Activated T-helper 1 cell treated with anti-CD3 and anti-CD28 coated beads, Interleukin-12 subunit alpha, Interleukin-12 subunit beta, Interleukin-2, Interleukin-4 antibody, amounts not matched to agents 30 ng/mL and 10 ng/mL and 1 ng/mL, durations not matched to agents 14 hours and 24 hours and 36 hours (primary cell): Measurements from ENCODE around the gene GFOD1. TPM values are rescaled to one million over a fixed set of nuclear protein-coding genes. Genes with fewer than 3 reads are reported as not detected.
"Not testable (repeated sequence)": the region's sequence is repeated elsewhere in the genome, so short reads cannot be mapped to it uniquely, and the experiment has no call there.

ENCODE experiments used
- DNase-seq: peaks from one replicate; pipeline ENCODE4 v3.0.0; 2021; ENCODE audit warnings: low spot score
- H3K27ac Mint-ChIP-seq: one replicate; pipeline ENCODE4 v1.8.0; 2021; ENCODE audit warnings: mild to moderate bottlenecking, mixed read lengths
- H3K27me3 Mint-ChIP-seq: one replicate; pipeline ENCODE4 v1.8.0; 2022; ENCODE audit warnings: mild to moderate bottlenecking, moderate library complexity, mixed read lengths; ENCODE audit not compliant: insufficient read depth
- H3K36me3 Mint-ChIP-seq: one replicate; pipeline ENCODE4 v1.8.0; 2021; ENCODE audit warnings: low read depth, mixed read lengths
- H3K4me1 Mint-ChIP-seq: one replicate; pipeline ENCODE4 v1.8.0; 2021; ENCODE audit warnings: low read depth, mixed read lengths
- H3K4me3 Mint-ChIP-seq: one replicate; pipeline ENCODE4 v1.8.0; 2021; ENCODE audit warnings: mild to moderate bottlenecking, moderate library complexity, mixed read lengths
- H3K9me3 Mint-ChIP-seq: one replicate; pipeline ENCODE4 v1.8.0; 2021; ENCODE audit warnings: mixed read lengths
- intact Hi-C: fragments of 100-400 bp; cut with micrococcal nuclease; formaldehyde crosslinking; loops from one replicate; pipeline ENCODE4 v1.15.1; 2024
- total RNA-seq: library from RNA; stranded (reverse); gene quantifications from 2 replicates; pipeline ENCODE4 v1.2.3, GENCODE V29; 2022

GFOD1 gene
- total RNA-seq, 1 donor from 2014 or later, result 13.6 TPM

DNA sequence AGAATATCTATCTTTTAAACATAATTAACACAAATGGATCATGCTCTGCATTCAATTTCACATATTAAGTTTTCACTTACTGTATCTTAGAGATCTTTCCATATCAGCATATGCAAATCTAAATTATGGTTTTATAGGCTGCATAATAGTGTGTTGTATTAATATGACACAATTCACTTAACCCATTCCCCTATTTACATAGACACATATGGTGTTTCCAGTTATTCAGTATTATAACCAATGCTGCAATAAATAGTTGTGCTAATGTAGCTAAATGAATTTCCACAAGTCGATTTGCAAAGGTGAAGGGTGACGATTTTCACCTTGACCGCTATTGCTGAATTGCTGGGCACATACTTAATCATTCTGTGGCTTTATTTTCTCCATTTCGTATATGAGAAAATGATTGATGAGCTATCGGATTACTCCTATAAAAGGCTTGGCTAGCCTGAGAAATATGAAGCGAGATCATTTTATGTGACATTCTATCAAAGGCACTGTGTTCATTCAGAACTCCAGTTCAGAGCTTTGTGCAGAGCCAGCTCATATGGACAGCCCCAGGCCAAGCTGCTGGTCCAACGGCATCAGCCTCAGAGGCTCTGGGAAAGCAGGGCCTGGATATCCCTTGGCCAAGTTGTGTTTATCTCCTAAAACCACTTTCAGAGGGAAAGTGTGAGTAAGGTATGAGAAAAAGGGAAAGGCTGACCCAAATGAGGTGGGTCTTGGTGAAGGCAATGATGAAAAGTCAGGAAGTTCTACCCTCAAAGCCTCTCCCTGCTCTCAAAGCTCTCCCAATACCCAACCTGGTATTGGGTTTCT is 50.8 kb downstream of the GFOD1 start:
- Mint-ChIP-seq H3K9me3 (peaks cover 16% of the 10 kb centered on the region), H3K4me1 (peaks cover 54% of the 10 kb centered on the region)
- intact Hi-C loops, result no loop called here

DNA sequence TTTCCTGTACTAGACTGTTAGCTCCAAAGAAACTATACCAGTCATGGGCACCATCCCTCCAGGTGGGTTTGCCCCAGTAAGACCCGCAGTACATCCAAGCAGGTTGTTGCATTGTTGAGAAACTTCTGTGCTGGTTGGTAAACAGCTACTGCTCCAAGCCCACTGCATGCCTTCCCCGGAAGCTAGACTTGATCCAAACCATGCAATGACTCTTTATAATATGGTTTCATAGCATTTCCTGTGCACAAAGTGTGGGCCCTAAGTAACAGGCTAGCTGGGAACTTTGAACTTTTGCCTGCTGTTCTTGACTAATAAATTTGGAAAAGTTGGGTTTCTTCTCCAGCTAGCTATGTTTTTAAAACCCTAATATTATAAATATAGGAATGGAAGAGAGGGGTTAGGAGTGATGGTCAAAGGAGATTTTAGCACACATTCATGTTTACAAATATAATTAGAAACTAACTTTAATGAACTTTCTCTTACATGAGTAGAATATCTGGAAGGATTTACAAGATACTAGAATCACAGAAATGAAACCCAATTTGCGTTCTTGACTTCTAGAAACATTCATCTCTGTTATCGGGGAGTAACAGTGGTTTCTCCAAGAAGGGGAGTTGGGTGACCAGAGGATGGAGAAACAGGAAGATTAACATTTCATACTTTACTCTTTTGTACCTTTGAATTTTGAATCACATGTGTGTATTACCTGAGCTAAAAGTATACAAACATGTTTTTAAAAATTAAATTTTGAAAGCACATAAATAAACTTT is 51.7 kb downstream of the GFOD1 start:
- DNase-seq, result no peak
- Mint-ChIP-seq H3K27me3 (no peaks in the 10 kb centered on the region), H3K9me3 (peaks cover 16% of the 10 kb centered on the region), H3K4me1 (peaks cover 63% of the 10 kb centered on the region), H3K36me3 (peaks cover 13% of the 10 kb centered on the region), H3K4me3 (peak overlapping the region; percentile 54), H3K27ac (peak overlapping the region; percentile 59)
- intact Hi-C loops, result no loop called here

More for the DNA sequence above, 50.8 kb downstream of the GFOD1 start:
- Mint-ChIP-seq H3K36me3 (peaks cover 11% of the 10 kb centered on the region), H3K4me3 (no peak overlapping the region), H3K27me3 (no peaks in the 10 kb centered on the region), H3K27ac (no peak overlapping the region)
- DNase-seq, result no peak

DNA sequence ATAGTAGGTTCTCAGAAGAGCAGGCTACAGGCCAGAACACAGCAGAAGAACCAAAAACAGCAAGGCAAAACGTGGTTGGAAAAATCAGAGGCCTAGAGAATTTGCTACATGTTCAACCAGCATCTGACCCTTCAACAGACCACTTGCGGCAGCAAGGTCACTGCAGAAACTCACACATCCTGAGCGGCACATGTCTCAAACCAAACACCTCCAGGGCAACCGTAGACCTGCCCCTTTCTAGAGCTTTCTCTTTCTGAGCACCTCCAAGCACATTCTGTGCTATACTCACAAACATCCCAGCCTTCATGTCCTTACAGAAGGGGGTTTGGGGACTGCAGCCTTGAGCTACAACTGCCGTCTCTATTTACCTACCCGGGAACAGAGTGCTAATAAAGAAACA is 52.6 kb downstream of the GFOD1 start:
- DNase-seq, result no peak
- no peak overlapping the region for H3K27ac Mint-ChIP-seq
- peaks cover 16% of the 10 kb centered on the region for H3K9me3 Mint-ChIP-seq
- H3K4me3 Mint-ChIP-seq, result no peak overlapping the region
- no peaks in the 10 kb centered on the region for H3K27me3 Mint-ChIP-seq
- H3K36me3 Mint-ChIP-seq, result peaks cover 13% of the 10 kb centered on the region
- H3K4me1 Mint-ChIP-seq, result peaks cover 68% of the 10 kb centered on the region
- intact Hi-C loops, result no loop called here

DNA sequence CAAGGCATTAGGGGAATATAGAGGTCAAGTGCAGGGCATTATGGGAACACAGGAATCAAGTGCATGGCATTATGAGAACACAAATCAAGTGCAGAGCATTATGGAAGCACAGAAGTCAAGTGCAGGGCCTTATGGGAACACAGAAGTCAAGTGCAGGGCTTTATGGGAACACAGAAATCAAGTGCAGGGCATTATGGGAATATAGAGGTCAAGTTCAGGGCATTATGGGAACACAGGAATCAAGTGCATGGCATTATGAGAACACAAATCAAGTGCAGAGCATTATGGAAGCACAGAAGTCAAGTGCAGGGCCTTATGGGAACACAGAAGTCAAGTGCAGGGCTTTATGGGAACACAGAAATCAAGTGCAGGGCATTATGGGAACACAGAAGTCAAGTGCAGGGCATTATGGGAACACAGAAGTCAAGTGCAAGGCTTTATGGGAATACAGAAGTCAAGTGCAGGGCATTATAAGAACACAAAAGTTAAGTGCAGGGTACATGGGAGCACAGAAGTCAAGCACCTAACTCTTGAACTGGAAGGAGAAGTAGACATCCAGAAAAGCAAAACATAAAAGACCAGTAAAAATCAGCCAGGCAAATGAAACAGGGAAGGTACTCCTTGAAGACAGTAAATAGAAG is 53.1 kb downstream of the GFOD1 start:
- Mint-ChIP-seq H3K27ac (peak overlapping the region; percentile 55), H3K4me1 (peaks cover 73% of the 10 kb centered on the region), H3K36me3 (peaks cover 13% of the 10 kb centered on the region), H3K9me3 (peaks cover 16% of the 10 kb centered on the region)
- H3K4me3 Mint-ChIP-seq, intact Hi-C loops, DNase-seq, H3K27me3 Mint-ChIP-seq: not testable (repeated sequence)

DNA sequence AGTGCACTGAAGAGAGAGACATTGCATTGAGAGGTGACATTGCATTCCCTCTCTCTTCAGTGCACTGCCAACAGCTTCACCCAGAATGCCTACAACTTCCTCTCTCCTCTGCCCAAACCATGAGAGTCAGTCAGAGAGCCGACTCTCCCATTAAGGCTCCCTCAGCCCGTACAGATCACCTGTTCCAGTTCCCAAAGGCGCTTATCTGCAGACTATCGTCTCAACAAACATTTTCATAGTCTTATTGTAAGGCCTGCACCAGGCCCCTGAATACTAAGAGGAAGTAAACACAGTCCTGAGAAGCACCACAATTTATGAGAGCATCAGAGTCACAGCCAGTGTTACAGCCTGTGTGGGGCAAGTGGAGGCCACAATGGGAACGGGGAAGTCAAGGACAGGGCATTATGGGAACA is 53.7 kb downstream of the GFOD1 start:
- intact Hi-C loops, result no loop called here
- H3K4me1 Mint-ChIP-seq, result peaks cover 79% of the 10 kb centered on the region
- H3K9me3 Mint-ChIP-seq, result peaks cover 16% of the 10 kb centered on the region
- no peaks in the 10 kb centered on the region for H3K27me3 Mint-ChIP-seq
- no peak overlapping the region for H3K4me3 Mint-ChIP-seq
- peaks cover 13% of the 10 kb centered on the region for H3K36me3 Mint-ChIP-seq
- no peak for DNase-seq
- H3K27ac Mint-ChIP-seq, result peak overlapping the region; percentile 28

DNA sequence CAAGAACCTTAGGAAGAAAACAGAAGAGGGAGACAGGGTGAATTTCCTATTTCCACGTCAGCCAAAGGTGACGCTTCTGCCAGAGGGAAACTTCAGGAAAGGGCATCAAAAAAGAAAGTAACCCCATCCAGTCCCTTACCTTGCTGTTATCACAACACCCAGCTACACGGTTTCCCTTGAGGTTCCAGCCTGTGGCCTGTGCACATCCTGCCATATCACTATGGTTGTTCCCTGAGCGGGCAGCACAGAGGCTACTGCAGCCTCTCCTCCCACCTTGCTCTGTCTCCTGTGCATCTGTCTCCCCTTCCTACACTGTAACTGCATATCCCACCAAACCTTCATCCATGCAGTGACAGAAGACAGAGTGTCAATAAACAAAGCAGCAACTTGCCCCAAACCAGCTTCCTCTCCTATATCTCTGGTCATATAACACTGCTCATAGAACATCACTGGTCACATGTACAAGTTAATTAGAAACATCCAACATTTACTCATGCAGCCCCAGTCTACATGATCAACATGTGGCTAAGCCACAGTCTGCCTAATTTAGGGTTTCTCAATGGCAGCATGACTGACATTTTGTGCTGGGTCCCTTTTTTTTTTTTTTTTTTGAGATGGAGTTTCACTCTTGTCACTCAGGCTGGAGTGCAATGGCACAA is 54.7 kb downstream of the GFOD1 start:
- no peak for DNase-seq
- peaks cover 13% of the 10 kb centered on the region for H3K36me3 Mint-ChIP-seq
- peaks cover 89% of the 10 kb centered on the region for H3K4me1 Mint-ChIP-seq
- intact Hi-C loops, result no loop called here
- H3K9me3 Mint-ChIP-seq, result peaks cover 16% of the 10 kb centered on the region
- peak overlapping the region; percentile 85 for H3K27ac Mint-ChIP-seq
- no peaks in the 10 kb centered on the region for H3K27me3 Mint-ChIP-seq
- H3K4me3 Mint-ChIP-seq, result peak overlapping the region; percentile 38

DNA sequence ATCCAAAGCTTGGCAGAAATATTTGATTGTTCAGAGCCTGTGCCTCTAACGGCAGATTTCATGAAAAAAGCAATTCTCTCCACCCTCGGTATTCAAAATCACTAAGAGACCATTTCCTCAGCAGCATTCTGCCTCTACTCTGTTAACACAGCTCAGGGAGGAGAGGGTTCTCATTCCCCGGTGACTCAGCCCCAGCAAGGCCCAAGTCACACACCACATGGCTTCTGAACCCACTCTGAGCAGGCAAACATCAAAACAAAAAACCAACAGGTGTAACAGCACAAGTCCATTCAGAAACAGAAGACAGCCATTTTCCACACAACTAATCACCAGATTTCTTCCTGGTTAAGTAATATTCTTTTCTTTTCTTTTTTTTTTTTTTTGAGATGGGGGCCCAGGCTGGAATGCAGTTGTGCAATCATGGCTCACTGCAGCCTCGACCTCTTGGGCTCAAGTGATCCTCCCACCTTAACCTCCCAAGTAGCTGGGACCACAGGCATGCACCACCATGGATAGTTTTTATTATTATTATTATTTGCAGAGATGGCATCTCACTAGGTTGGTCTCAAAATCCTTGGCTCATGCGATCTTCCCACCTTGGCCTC is 55.4 kb downstream of the GFOD1 start:
- Mint-ChIP-seq H3K27ac (peak overlapping the region; percentile 85), H3K9me3 (peaks cover 16% of the 10 kb centered on the region), H3K4me3 (peak overlapping the region; percentile 39), H3K27me3 (no peaks in the 10 kb centered on the region), H3K4me1 (peaks cover 92% of the 10 kb centered on the region), H3K36me3 (peaks cover 13% of the 10 kb centered on the region)
- DNase-seq, result no peak
- intact Hi-C loops, result no loop called here

DNA sequence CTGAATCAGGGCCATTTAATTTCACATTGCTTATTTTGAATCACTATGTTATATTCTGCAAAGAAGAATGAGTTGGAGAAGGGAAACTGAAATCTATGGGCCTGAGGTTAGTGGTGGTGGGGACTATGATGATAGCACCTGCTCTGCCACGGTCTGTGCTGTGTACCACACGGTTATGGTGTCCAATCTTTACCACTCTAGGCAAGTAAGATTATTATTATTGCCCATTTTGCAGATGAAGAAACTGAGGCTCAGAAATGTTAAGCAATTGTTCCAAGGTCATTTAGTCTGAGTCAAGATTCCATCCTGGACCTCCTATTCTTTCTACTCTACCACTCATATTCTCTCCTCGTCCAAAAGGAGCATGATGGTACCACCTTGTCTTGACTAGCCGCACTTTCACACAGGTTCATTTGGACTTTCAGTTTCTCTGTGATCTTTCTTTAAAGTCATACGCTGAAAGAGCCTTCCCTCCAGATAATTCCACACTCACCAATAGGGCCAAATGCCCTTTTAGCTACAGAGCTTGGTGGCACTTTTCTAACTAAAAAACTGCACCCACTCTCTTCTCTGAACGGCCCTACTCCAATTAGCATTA is 56.2 kb downstream of the GFOD1 start:
- no peaks in the 10 kb centered on the region for H3K27me3 Mint-ChIP-seq
- H3K4me1 Mint-ChIP-seq, result peaks cover 92% of the 10 kb centered on the region
- no peak for DNase-seq
- H3K4me3 Mint-ChIP-seq, result peak overlapping the region; percentile 7
- H3K27ac Mint-ChIP-seq, result peak overlapping the region; percentile 56
- H3K36me3 Mint-ChIP-seq, result peaks cover 13% of the 10 kb centered on the region
- peaks cover 16% of the 10 kb centered on the region for H3K9me3 Mint-ChIP-seq
- intact Hi-C loops, result no loop called here

DNA sequence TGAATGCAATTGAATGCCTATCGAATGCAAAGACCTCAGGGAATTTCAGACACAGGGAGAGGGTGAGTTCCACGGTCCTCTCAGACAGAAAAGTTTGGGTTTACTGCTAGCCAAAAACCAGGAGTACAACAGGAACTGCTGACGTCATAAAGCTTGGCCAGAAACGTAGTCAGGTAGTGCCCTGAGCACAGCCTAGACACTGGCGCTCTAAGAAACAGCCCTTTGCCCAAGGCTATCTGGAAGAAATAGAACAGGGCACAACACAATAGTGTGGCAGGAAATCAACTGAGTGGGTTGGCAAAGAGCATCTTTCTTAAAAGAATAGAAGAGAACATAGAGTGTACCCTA is 58.0 kb downstream of the GFOD1 start:
- H3K4me1 Mint-ChIP-seq, result peaks cover 88% of the 10 kb centered on the region
- H3K27ac Mint-ChIP-seq, result peak overlapping the region; percentile 95
- peaks cover 12% of the 10 kb centered on the region for H3K36me3 Mint-ChIP-seq
- H3K4me3 Mint-ChIP-seq, result peak overlapping the region; percentile 24
- DNase-seq, result no peak
- intact Hi-C loops, result loop anchor here (2.0 to 5.0 kb wide), 4 partner anchors 47 to 1717 kb away; no protein-coding TSS in a partner anchor
- no peaks in the 10 kb centered on the region for H3K27me3 Mint-ChIP-seq
- H3K9me3 Mint-ChIP-seq, result peaks cover 9% of the 10 kb centered on the region

DNA sequence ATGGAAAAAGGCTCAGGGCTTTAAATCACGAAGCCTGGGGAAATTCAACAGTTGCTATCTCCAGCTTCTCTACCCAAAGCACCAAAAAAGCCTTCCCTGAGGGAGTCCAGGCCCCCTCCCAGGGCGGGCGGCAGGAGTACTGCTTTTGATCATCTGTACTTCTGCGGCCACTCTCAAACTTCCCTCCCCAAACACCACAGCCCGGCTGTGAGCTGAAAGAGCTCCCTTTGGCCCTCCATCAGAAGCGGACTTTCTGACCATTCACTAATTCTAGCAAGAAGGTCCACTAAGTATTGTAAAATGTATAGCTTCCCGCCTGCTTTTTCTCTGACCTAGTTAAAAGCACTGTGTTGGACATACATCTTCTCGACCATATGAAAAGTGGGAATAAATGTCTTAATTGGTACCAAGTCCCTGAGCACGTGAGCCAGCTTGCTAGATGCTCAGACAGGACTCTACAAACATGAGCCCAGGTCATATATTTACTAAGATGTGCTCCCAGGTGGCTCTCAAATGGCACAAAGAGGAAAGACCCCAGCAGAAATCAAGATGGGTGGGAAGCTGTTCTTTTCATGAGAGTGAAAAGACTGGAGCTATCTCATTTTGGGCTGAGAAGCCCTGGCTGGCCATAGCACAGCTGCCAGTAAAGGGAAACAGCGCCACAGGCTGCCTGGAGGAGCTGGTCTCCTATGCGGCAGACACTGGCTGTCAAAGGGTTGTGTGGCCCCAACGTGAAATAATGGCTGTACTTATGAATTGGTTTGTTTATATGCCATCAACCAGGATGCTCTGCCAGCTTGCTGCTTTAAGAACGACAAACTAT is 58.6 kb downstream of the GFOD1 start:
- H3K27ac Mint-ChIP-seq, result peak overlapping the region; percentile 95
- H3K4me3 Mint-ChIP-seq, result peak overlapping the region; percentile 54
- intact Hi-C loops, result loop anchor here (1.0 to 5.0 kb wide), 13 partner anchors 26 to 1716 kb away; partner anchors contain the start of gene SIRT5
- peaks cover 9% of the 10 kb centered on the region for H3K36me3 Mint-ChIP-seq
- no peak for DNase-seq
- H3K27me3 Mint-ChIP-seq, result no peaks in the 10 kb centered on the region
- H3K4me1 Mint-ChIP-seq, result peaks cover 82% of the 10 kb centered on the region
- H3K9me3 Mint-ChIP-seq, result peaks cover 3% of the 10 kb centered on the region

DNA sequence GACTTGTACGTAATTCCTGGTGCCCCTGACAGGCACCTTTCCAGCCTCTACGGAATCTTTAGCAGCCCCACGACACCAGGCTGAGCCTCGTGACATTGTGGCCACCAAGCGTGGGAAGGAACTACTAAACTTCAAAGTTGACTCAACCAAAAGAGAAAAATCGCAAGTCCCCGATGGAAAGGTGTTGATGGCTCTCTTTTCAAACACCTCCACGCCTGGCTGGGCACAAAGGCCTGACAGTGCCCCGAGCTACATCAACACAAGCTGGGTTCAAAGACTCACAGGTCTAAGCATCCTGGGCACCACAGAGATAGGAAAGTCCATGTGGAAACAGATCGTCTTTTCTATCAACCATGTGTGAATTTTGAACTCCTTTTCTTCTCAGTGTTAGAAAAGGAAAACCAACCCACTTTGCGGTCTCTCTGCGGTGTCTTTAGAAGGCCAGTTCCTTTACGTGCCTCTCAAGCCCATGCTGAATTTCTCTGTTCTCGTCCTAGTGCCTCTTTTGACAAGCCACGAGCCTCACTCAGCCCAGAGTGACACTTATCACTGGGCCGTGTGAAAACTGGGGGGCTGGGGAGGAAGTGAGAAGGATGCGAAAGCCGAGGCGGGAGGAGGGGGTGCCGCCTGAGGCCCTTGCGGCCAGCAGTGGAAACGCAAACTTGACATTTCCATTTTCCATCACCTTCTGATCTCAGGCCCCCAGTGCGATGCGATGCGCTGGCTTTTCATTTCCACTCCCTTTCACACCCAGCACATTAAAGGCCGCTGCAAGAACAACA is 59.4 kb downstream of the GFOD1 start:
- peak; percentile 57 for DNase-seq
- Mint-ChIP-seq H3K4me1 (peaks cover 78% of the 10 kb centered on the region), H3K27ac (peak overlapping the region; percentile 95), H3K4me3 (peak overlapping the region; percentile 54), H3K9me3 (no peaks in the 10 kb centered on the region), H3K27me3 (no peaks in the 10 kb centered on the region), H3K36me3 (peaks cover 8% of the 10 kb centered on the region)
- intact Hi-C loops, result loop anchor here (1.0 to 5.0 kb wide), 14 partner anchors 26 to 1716 kb away; partner anchors contain the start of genes NOL7 and SIRT5
